Neural cell (in vitro differentiated cells): ENCODE measurements around the gene S100PBP. TPM values are rescaled to one million over a fixed set of nuclear protein-coding genes. Genes with fewer than 3 reads are reported as not detected.

Source experiments
- polyA plus RNA-seq: library from polyadenylated mRNA; depleted of rRNA; stranded (reverse); fragments of >200 nt; gene quantifications from 2 replicates; pipeline ENCODE4 v1.2.3, GENCODE V29; 2014

Gene S100PBP
- polyA plus RNA-seq, 1 donor from 2014 or later: 77.0 TPM

Other genes starting within 250 kb of the S100PBP start
- gene ZBTB8OS, start 167.1 kb upstream of the S100PBP start, polyA plus RNA-seq: 84.1 and 96.7 TPM in 2 replicates
- 253 and 270 TPM in 2 replicates for gene RBBP4, start 166.4 kb upstream of the S100PBP start, polyA plus RNA-seq
- not detected in 2 replicates for gene SYNC, start 114.9 kb upstream of the S100PBP start, polyA plus RNA-seq
- 40.1 and 49.4 TPM in 2 replicates for gene YARS1, start 295 bp upstream of the S100PBP start, polyA plus RNA-seq
- 20.5 and 21.6 TPM in 2 replicates for gene FNDC5, start 53.3 kb downstream of the S100PBP start, polyA plus RNA-seq
- gene HPCA, start 68.8 kb downstream of the S100PBP start, polyA plus RNA-seq: 1.9 TPM in 1 of 2 replicates, not detected in the other
- gene TMEM54, start 83.7 kb downstream of the S100PBP start, polyA plus RNA-seq: 2.1 TPM in 1 of 2 replicates, not detected in the other
- 22.1 and 30.8 TPM in 2 replicates for gene RNF19B, start 147.2 kb downstream of the S100PBP start, polyA plus RNA-seq
- 90.1 and 107 TPM in 2 replicates for gene AK2, start 219.2 kb downstream of the S100PBP start, polyA plus RNA-seq